Loucy (cell line): Measurements from ENCODE around the gene TBCEL.

ENCODE experiments used
- H2AFZ ChIP-seq: fragments of 200-600 bp; sonication (generic); 2 replicates; pipeline ENCODE4 v1.6.0; 2016; ENCODE audit warnings: antibody characterized with exemption, mild to moderate bottlenecking, low read length, moderate library complexity
- H3F3A ChIP-seq: fragments of 200-600 bp; 2 replicates; pipeline ENCODE4 v1.6.0; 2016; ENCODE audit warnings: antibody characterized with exemption, low read depth, mild to moderate bottlenecking
- H3K27me3 ChIP-seq: fragments of 200-600 bp; sonication (generic); 2 replicates; pipeline ENCODE4 v1.6.1; 2014; ENCODE audit warnings: low read length, mild to moderate bottlenecking; ENCODE audit not compliant: insufficient read depth, poor library complexity, severe bottlenecking
- H3K36me3 ChIP-seq: fragments of 200-600 bp; sonication (generic); 2 replicates; pipeline ENCODE4 v1.6.1; 2016; ENCODE audit warnings: low read length; ENCODE audit not compliant: insufficient read depth
- H3K4me1 ChIP-seq: fragments of 200-600 bp; sonication (generic); 2 replicates; pipeline ENCODE4 v1.5.1; 2014; ENCODE audit warnings: low read length, mild to moderate bottlenecking; ENCODE audit not compliant: insufficient read depth, poor library complexity, severe bottlenecking
- H3K4me2 ChIP-seq: fragments of 200-600 bp; sonication (generic); 2 replicates; pipeline ENCODE4 v1.6.0; 2014; ENCODE audit warnings: antibody characterized with exemption, low read length, low read depth, mild to moderate bottlenecking; ENCODE audit not compliant: poor library complexity, severe bottlenecking
- H3K4me3 ChIP-seq: fragments of 200-600 bp; sonication (generic); 2 replicates; pipeline ENCODE4 v1.5.1; 2014; ENCODE audit warnings: low read length, mild to moderate bottlenecking, mixed read lengths; ENCODE audit not compliant: poor library complexity, severe bottlenecking
- H3K79me2 ChIP-seq: fragments of 200-600 bp; sonication (generic); 2 replicates; pipeline ENCODE4 v1.6.1; 2014; ENCODE audit warnings: low read length; ENCODE audit not compliant: insufficient read depth
- H3K9ac ChIP-seq: fragments of 200-600 bp; sonication (generic); 2 replicates; pipeline ENCODE4 v1.6.0; 2014; ENCODE audit warnings: mild to moderate bottlenecking, low read depth, low read length, moderate library complexity; ENCODE audit not compliant: poor library complexity, severe bottlenecking
- H3K9me2 ChIP-seq: fragments of 200-600 bp; sonication (generic); replicated peaks from 2 replicates; pipeline ENCODE4 v1.6.1; 2016; ENCODE audit warnings: low read depth, low read length, mixed read lengths
- H3K9me3 ChIP-seq: fragments of 200-600 bp; sonication (generic); 2 replicates; pipeline ENCODE4 v1.6.1; 2014; ENCODE audit warnings: mild to moderate bottlenecking, antibody characterized with exemption, low read length, low read depth; ENCODE audit not compliant: insufficient read depth
- H4K20me1 ChIP-seq: fragments of 200-600 bp; sonication (generic); 2 replicates; pipeline ENCODE4 v1.6.0; 2014; ENCODE audit warnings: antibody characterized with exemption, low read length, mild to moderate bottlenecking; ENCODE audit not compliant: insufficient read depth, poor library complexity, severe bottlenecking
- CTCF ChIP-seq: fragments of 200-600 bp; sonication (generic); conservative IDR thresholded peaks from 2 replicates; pipeline ENCODE4 v1.5.1; 2014; ENCODE audit warnings: mild to moderate bottlenecking, antibody characterized with exemption, low read length
- EZH2phosphoT487 ChIP-seq: fragments of 200-600 bp; IDR thresholded peaks from 2 replicates; pipeline ENCODE4 v1.6.1; 2018; ENCODE audit warnings: antibody characterized with exemption, mild to moderate bottlenecking, moderate library complexity, borderline replicate concordance

TBCEL gene

GRCh38 chr11:121109471-121109870 lies 85.6 kb downstream of the TBCEL start:
- Histone ChIP-seq H3K4me3 (no peak overlapping the region), H3K27me3 (no peaks in the 10 kb centered on the region), H4K20me1 (no peaks in the 10 kb centered on the region), H3F3A (no peaks in the 10 kb centered on the region), H3K9me3 (no peaks in the 10 kb centered on the region), H3K36me3 (no peaks in the 10 kb centered on the region), H3K9ac (no peak overlapping the region), H2AFZ (no peak overlapping the region), H3K4me2 (no peak overlapping the region), H3K9me2 (no peaks in the 10 kb centered on the region), H3K79me2 (no peaks in the 10 kb centered on the region), H3K4me1 (no peaks in the 10 kb centered on the region)
- TF ChIP-seq CTCF (no peak), EZH2phosphoT487 (no peak)

- Histone ChIP-seq H3K4me2 (no peak overlapping the region), H3K9me2 (no peaks in the 10 kb centered on the region), H3K9ac (no peak overlapping the region), H4K20me1 (no peaks in the 10 kb centered on the region), H3K79me2 (no peaks in the 10 kb centered on the region), H3F3A (no peaks in the 10 kb centered on the region), H2AFZ (no peak overlapping the region), H3K4me1 (no peaks in the 10 kb centered on the region), H3K27me3 (no peaks in the 10 kb centered on the region), H3K4me3 (no peak overlapping the region), H3K9me3 (no peaks in the 10 kb centered on the region), H3K36me3 (no peaks in the 10 kb centered on the region)
- no peak for TF ChIP-seq CTCF
- no peak for TF ChIP-seq EZH2phosphoT487
Observed at GRCh38 chr11:121109916-121110586, 86.1 kb downstream of the TBCEL start.

GRCh38 chr11:121110871-121111724 lies 87.2 kb downstream of the TBCEL start:
- H3K9ac ChIP-seq = no peak overlapping the region
- H3K4me2 ChIP-seq = no peak overlapping the region

More at GRCh38 chr11:121110871-121111724, 87.2 kb downstream of the TBCEL start:
- TF ChIP-seq EZH2phosphoT487 = no peak
- TF ChIP-seq CTCF = no peak
- no peaks in the 10 kb centered on the region for H3K36me3 ChIP-seq
- H3F3A ChIP-seq = no peaks in the 10 kb centered on the region
- no peaks in the 10 kb centered on the region for H4K20me1 ChIP-seq
- H3K9me3 ChIP-seq = no peaks in the 10 kb centered on the region
- H3K27me3 ChIP-seq = no peaks in the 10 kb centered on the region
- no peaks in the 10 kb centered on the region for H3K9me2 ChIP-seq
- no peak overlapping the region for H2AFZ ChIP-seq
- no peaks in the 10 kb centered on the region for H3K4me1 ChIP-seq
- no peak overlapping the region for H3K4me3 ChIP-seq
- H3K79me2 ChIP-seq = no peaks in the 10 kb centered on the region
